HEK293 (cell line): ENCODE measurements around the gene SLC35G6.

Source experiments
- CTCF ChIA-PET: fragments of 350-600 bp; formaldehyde crosslinking; extraction: SDS; loops from one replicate; lab custom pipeline; 2021; ENCODE audit warnings: antibody characterized with exemption; lab: Yijun Ruan, JAX
- POLR2A ChIA-PET: fragments of 300-600 bp; formaldehyde crosslinking; extraction: SDS; loops from one replicate; lab custom pipeline; 2020; ENCODE audit warnings: antibody characterized with exemption, inconsistent platforms; lab: Yijun Ruan, JAX
- H3K27ac ChIP-seq: fragments of 200-500 bp; sonication (Bioruptor generic); 2 replicates; pipeline ENCODE4 v1.5.1; 2014; ENCODE audit warnings: low read depth, low read length, control low read depth, inconsistent platforms; ENCODE audit errors: extremely low read depth
- H3K36me3 ChIP-seq, 2 experiments: fragments of 200-500 bp in 1 of 2; sonication (Bioruptor generic) in 1 of 2; 1 replicate in 1 of 2; 2 replicates in 1 of 2; pipeline ENCODE4 v1.5.1; 2014 to 2017; ENCODE audit warnings: inconsistent platforms in 2 of 2, low read length in 2 of 2; ENCODE audit not compliant: control insufficient read depth in 2 of 2, insufficient read depth in 1 of 2
- H3K4me1 ChIP-seq: fragments of 200-500 bp; sonication (Bioruptor generic); 2 replicates; pipeline ENCODE4 v1.5.1; 2014; ENCODE audit warnings: mild to moderate bottlenecking, low read length, inconsistent platforms; ENCODE audit not compliant: control insufficient read depth, insufficient read depth
- H3K4me3 ChIP-seq: 2 replicates; pipeline ENCODE4 v1.5.1; 2011; ENCODE audit warnings: low read depth, mild to moderate bottlenecking, control low read depth, low read length, moderate library complexity
- H3K9me3 ChIP-seq: fragments of 200-500 bp; sonication (Bioruptor generic); 2 replicates; pipeline ENCODE4 v1.5.1; 2014; ENCODE audit warnings: low read depth, low read length, inconsistent platforms; ENCODE audit not compliant: control insufficient read depth, insufficient read depth
- MZF1 ChIP-seq: fragments of 450-650 bp; formaldehyde crosslinking; IDR thresholded peaks from 2 replicates; pipeline ENCODE4 v1.5.1; 2017; ENCODE audit warnings: missing biosample characterization, missing genetic modification characterization, borderline replicate concordance
- OVOL3 ChIP-seq: fragments of 450-650 bp; formaldehyde crosslinking; IDR thresholded peaks from 2 replicates; pipeline ENCODE4 v1.5.1; 2016; ENCODE audit warnings: missing biosample characterization, missing genetic modification characterization
- SP3 ChIP-seq: fragments of 450-650 bp; formaldehyde crosslinking; IDR thresholded peaks from 2 replicates; pipeline ENCODE4 v1.5.1; 2016; ENCODE audit warnings: missing biosample characterization, missing genetic modification characterization
- TCF7L2 ChIP-seq: IDR thresholded peaks from 2 replicates; pipeline ENCODE4 v1.6.1; 2011; ENCODE audit warnings: low read depth, mild to moderate bottlenecking, inconsistent platforms, low read length, moderate library complexity, borderline replicate concordance
- ZNF184 ChIP-seq: fragments of 450-650 bp; IDR thresholded peaks from 2 replicates; pipeline ENCODE4 v1.5.1; 2018; ENCODE audit warnings: missing biosample characterization, mild to moderate bottlenecking, missing genetic modification characterization
- ZNF223 ChIP-seq: fragments of 450-650 bp; formaldehyde crosslinking; IDR thresholded peaks from 2 replicates; pipeline ENCODE4 v1.5.1; 2016; ENCODE audit warnings: missing biosample characterization, missing genetic modification characterization
- ZNF324 ChIP-seq: fragments of 450-650 bp; formaldehyde crosslinking; IDR thresholded peaks from 2 replicates; pipeline ENCODE4 v1.5.1; 2016; ENCODE audit warnings: missing biosample characterization, missing genetic modification characterization
- ZNF335 ChIP-seq: fragments of 450-650 bp; formaldehyde crosslinking; conservative IDR thresholded peaks from 2 replicates; pipeline ENCODE4 v1.5.1; 2016; ENCODE audit warnings: missing biosample characterization, missing genetic modification characterization
- ZNF350 ChIP-seq: fragments of 450-650 bp; formaldehyde crosslinking; IDR thresholded peaks from 2 replicates; pipeline ENCODE4 v1.5.0; 2017; ENCODE audit warnings: missing biosample characterization, mild to moderate bottlenecking, missing genetic modification characterization
- ZNF366 ChIP-seq: fragments of 450-650 bp; formaldehyde crosslinking; conservative IDR thresholded peaks from 2 replicates; pipeline ENCODE4 v1.5.1; 2016; ENCODE audit warnings: missing biosample characterization, missing genetic modification characterization
- ZNF426 ChIP-seq: fragments of 450-650 bp; formaldehyde crosslinking; IDR thresholded peaks from 2 replicates; pipeline ENCODE4 v1.5.1; 2017; ENCODE audit warnings: missing biosample characterization, missing genetic modification characterization, mild to moderate bottlenecking, inconsistent platforms, moderate library complexity
- ZNF521 ChIP-seq: fragments of 450-650 bp; formaldehyde crosslinking; IDR thresholded peaks from 2 replicates; pipeline ENCODE4 v1.5.1; 2017; ENCODE audit warnings: missing biosample characterization, mild to moderate bottlenecking, missing genetic modification characterization
- ZNF529 ChIP-seq: fragments of 450-650 bp; formaldehyde crosslinking; IDR thresholded peaks from 2 replicates; pipeline ENCODE4 v1.5.1; 2017; ENCODE audit warnings: missing genetic modification characterization, missing biosample characterization; ENCODE audit not compliant: insufficient replicate concordance
- ZNF555 ChIP-seq: fragments of 450-650 bp; formaldehyde crosslinking; conservative IDR thresholded peaks from 2 replicates; pipeline ENCODE4 v1.5.1; 2017; ENCODE audit warnings: missing biosample characterization, mild to moderate bottlenecking, missing genetic modification characterization, inconsistent platforms
- ZNF571 ChIP-seq: fragments of 450-650 bp; formaldehyde crosslinking; IDR thresholded peaks from 2 replicates; pipeline ENCODE4 v1.5.0; 2017; ENCODE audit warnings: missing biosample characterization, missing genetic modification characterization
- ZNF600 ChIP-seq: fragments of 450-650 bp; formaldehyde crosslinking; IDR thresholded peaks from 2 replicates; pipeline ENCODE4 v1.5.1; 2016; ENCODE audit warnings: missing biosample characterization, missing genetic modification characterization
- ZNF677 ChIP-seq: fragments of 450-650 bp; IDR thresholded peaks from 2 replicates; pipeline ENCODE4 v1.5.0; 2018; ENCODE audit warnings: missing biosample characterization, mild to moderate bottlenecking, missing genetic modification characterization, moderate library complexity
- ZXDB ChIP-seq: fragments of 450-650 bp; formaldehyde crosslinking; IDR thresholded peaks from 2 replicates; pipeline ENCODE4 v1.5.1; 2016; ENCODE audit warnings: missing biosample characterization, missing genetic modification characterization
- TF ChIP-seq, protein P1 (sequence below): fragments of 450-650 bp; formaldehyde crosslinking; IDR thresholded peaks from 2 replicates; pipeline ENCODE4 v1.5.1; 2016; ENCODE audit warnings: missing biosample characterization, missing genetic modification characterization
- TF ChIP-seq, protein P2 (sequence below): fragments of 450-650 bp; formaldehyde crosslinking; IDR thresholded peaks from 2 replicates; pipeline ENCODE4 v1.5.1; 2016; ENCODE audit warnings: missing biosample characterization, missing genetic modification characterization
- TF ChIP-seq, protein P3 (sequence below): fragments of 450-650 bp; formaldehyde crosslinking; optimal IDR thresholded peaks from 2 replicates; pipeline ENCODE3; 2016; ENCODE audit warnings: missing biosample characterization, mild to moderate bottlenecking, missing genetic modification characterization
- TF ChIP-seq, protein P4 (sequence below): fragments of 450-650 bp; formaldehyde crosslinking; IDR thresholded peaks from 2 replicates; pipeline ENCODE4 v1.5.1; 2016; ENCODE audit warnings: missing biosample characterization, missing genetic modification characterization
- TF ChIP-seq, protein P5 (sequence below): fragments of 450-650 bp; formaldehyde crosslinking; IDR thresholded peaks from 2 replicates; pipeline ENCODE4 v1.5.1; 2016; ENCODE audit warnings: missing biosample characterization, missing genetic modification characterization

The SLC35G6 gene

DNA sequence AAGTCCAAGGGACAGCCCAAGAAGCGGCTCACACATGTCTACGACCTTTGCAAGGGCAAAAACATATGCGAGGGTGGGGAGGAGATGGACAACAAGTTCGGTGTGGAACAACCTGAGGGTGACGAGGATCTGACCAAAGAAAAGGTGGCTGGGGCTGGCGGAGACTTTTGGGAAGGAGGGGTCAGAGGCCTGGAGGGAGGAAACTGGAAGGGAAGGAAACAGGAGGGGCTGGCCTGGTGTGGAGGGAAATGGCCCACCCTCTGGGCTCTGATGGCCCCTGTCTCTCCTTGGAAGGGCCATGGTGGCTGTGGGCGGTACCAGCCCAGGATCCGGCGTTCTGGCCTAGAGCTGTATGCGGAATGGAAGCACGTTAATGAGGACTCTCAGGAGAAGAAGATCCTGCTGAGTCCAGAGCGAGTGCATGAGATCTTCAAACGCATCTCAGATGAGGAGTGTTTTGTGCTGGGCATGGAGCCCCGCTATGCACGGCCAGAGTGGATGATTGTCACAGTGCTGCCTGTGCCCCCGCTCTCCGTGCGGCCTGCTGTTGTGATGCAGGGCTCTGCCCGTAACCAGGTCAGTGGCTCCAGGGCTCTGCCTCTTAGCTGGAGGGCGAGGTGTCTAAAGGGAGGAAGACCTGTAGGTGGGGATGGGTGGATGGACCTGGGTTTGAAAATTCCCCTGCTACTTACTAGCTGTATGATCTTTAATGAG lies 15.4 kb downstream of the SLC35G6 start:
- H3K4me1 ChIP-seq: peaks cover under 1% of the 10 kb centered on the region; the same call in 1 of the 2 replicates
- TF ChIP-seq ZNF324 (tag by site-specific recombination) (no peak), ZNF366 (tag by site-specific recombination) (no peak), ZNF600 (tag by site-specific recombination) (0 out of 2 replicates have a peak, but pooled peaks have one; percentile 9)
- TF ChIP-seq, protein P1, sequence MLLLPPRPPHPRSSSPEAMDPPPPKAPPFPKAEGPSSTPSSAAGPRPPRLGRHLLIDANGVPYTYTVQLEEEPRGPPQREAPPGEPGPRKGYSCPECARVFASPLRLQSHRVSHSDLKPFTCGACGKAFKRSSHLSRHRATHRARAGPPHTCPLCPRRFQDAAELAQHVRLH (tag by site-specific recombination): no peak
- no peaks in the 10 kb centered on the region for H3K9me3 ChIP-seq
- no peak overlapping the region for H3K27ac ChIP-seq
- ChIA-PET CTCF (interaction anchor here (1.7 to 1.9 kb wide), 3 partner anchors 18 to 64 kb away, joined by 4 to 7 read pairs (median 6); no protein-coding TSS in a partner anchor), POLR2A (interaction anchor here (0.6 to 1.2 kb wide), 2 partner anchors 11 to 64 kb away, joined by 3 to 5 read pairs; no protein-coding TSS in a partner anchor)
- H3K4me3 ChIP-seq: no peak overlapping the region
- peaks cover 63 to 92% of the 10 kb centered on the region in 2 experiments for H3K36me3 ChIP-seq

DNA sequence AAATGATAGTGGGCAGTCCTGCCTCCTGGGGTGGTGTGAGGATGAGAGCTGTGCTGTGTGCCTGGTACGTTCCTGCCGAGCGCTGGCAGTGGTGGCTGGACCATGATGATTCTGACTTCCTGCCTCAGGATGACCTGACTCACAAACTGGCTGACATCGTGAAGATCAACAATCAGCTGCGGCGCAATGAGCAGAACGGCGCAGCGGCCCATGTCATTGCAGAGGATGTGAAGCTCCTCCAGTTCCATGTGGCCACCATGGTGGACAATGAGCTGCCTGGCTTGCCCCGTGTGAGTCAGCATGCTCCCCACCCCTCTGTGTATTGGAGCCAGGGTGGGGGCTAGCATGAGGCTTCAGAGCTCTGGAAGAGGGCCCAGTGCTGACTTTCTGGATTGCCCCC lies 16.0 kb downstream of the SLC35G6 start:
- POLR2A ChIA-PET: interaction anchor here (1.2 to 1.5 kb wide), 2 partner anchors 11 to 63 kb away, joined by 3 to 5 read pairs; no protein-coding TSS in a partner anchor
- no peak overlapping the region for H3K27ac ChIP-seq
- CTCF ChIA-PET: interaction anchor here (0.5 to 1.9 kb wide), 4 partner anchors 18 to 64 kb away, joined by 3 to 7 read pairs (median 5); no protein-coding TSS in a partner anchor
- TF ChIP-seq ZNF555 (tag by site-specific recombination) (no peak), ZXDB (tag by site-specific recombination) (no peak), TCF7L2 (no peak), ZNF335 (tag by site-specific recombination) (no peak), ZNF426 (no peak), SP3 (no peak)
- TF ChIP-seq, protein P2, sequence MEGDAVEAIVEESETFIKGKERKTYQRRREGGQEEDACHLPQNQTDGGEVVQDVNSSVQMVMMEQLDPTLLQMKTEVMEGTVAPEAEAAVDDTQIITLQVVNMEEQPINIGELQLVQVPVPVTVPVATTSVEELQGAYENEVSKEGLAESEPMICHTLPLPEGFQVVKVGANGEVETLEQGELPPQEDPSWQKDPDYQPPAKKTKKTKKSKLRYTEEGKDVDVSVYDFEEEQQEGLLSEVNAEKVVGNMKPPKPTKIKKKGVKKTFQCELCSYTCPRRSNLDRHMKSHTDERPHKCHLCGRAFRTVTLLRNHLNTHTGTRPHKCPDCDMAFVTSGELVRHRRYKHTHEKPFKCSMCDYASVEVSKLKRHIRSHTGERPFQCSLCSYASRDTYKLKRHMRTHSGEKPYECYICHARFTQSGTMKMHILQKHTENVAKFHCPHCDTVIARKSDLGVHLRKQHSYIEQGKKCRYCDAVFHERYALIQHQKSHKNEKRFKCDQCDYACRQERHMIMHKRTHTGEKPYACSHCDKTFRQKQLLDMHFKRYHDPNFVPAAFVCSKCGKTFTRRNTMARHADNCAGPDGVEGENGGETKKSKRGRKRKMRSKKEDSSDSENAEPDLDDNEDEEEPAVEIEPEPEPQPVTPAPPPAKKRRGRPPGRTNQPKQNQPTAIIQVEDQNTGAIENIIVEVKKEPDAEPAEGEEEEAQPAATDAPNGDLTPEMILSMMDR (tag by site-specific recombination): no peak
- H3K9me3 ChIP-seq: no peaks in the 10 kb centered on the region
- no peak overlapping the region for H3K4me3 ChIP-seq
- H3K4me1 ChIP-seq: no peaks in the 10 kb centered on the region
- H3K36me3 ChIP-seq: peaks cover 70 to 92% of the 10 kb centered on the region in 2 experiments

DNA sequence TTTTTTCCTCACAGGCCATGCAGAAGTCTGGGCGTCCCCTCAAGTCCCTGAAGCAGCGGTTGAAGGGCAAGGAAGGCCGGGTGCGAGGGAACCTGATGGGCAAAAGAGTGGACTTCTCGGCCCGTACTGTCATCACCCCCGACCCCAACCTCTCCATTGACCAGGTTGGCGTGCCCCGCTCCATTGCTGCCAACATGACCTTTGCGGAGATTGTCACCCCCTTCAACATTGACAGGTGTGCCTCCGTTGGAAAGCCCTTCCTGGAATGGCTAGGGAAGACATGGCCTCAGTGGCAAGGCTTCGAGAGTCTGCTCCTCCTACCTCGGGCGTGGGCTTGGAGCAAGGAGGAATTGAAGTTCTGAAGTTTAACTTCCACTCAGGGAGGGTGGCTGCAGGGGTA lies 16.4 kb downstream of the SLC35G6 start:
- Histone ChIP-seq H3K36me3 (peaks cover 74 to 93% of the 10 kb centered on the region in 2 experiments), H3K4me3 (no peak overlapping the region), H3K4me1 (no peaks in the 10 kb centered on the region), H3K9me3 (no peaks in the 10 kb centered on the region), H3K27ac (no peak overlapping the region)
- POLR2A ChIA-PET: interaction anchor here (1.2 to 1.5 kb wide), 2 partner anchors 12 to 63 kb away, joined by 3 to 5 read pairs; no protein-coding TSS in a partner anchor
- CTCF ChIA-PET: interaction anchor here (0.5 to 1.9 kb wide), 5 partner anchors 17 to 63 kb away, joined by 3 to 7 read pairs (median 4); no protein-coding TSS in a partner anchor
- no peak for TF ChIP-seq ZNF350
- TF ChIP-seq MZF1: no peak
- no peak for TF ChIP-seq ZNF571 (tag by site-specific recombination)
- TF ChIP-seq ZNF223 (tag by site-specific recombination): no peak
- TF ChIP-seq ZNF184 (tag by site-specific recombination): no peak
- no peak for TF ChIP-seq ZNF521 (tag by site-specific recombination)
- TF ChIP-seq, protein P3, sequence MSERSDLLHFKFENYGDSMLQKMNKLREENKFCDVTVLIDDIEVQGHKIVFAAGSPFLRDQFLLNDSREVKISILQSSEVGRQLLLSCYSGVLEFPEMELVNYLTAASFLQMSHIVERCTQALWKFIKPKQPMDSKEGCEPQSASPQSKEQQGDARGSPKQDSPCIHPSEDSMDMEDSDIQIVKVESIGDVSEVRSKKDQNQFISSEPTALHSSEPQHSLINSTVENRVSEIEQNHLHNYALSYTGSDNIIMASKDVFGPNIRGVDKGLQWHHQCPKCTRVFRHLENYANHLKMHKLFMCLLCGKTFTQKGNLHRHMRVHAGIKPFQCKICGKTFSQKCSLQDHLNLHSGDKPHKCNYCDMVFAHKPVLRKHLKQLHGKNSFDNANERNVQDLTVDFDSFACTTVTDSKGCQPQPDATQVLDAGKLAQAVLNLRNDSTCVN: no peak
- TF ChIP-seq, protein P4, sequence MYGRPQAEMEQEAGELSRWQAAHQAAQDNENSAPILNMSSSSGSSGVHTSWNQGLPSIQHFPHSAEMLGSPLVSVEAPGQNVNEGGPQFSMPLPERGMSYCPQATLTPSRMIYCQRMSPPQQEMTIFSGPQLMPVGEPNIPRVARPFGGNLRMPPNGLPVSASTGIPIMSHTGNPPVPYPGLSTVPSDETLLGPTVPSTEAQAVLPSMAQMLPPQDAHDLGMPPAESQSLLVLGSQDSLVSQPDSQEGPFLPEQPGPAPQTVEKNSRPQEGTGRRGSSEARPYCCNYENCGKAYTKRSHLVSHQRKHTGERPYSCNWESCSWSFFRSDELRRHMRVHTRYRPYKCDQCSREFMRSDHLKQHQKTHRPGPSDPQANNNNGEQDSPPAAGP: no peak
- TF ChIP-seq, protein P5, sequence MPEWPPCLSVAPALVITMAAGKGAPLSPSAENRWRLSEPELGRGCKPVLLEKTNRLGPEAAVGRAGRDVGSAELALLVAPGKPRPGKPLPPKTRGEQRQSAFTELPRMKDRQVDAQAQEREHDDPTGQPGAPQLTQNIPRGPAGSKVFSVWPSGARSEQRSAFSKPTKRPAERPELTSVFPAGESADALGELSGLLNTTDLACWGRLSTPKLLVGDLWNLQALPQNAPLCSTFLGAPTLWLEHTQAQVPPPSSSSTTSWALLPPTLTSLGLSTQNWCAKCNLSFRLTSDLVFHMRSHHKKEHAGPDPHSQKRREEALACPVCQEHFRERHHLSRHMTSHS: no peak
- no peak for TF ChIP-seq ZNF529 (tag by site-specific recombination)
- no peak for TF ChIP-seq OVOL3 (tag by site-specific recombination)
- TF ChIP-seq ZNF677 (tag by site-specific recombination): no peak
